ENCODE measurements around the gene JCHAIN. TPM values are rescaled to one million over a fixed set of nuclear protein-coding genes. Genes with fewer than 3 reads are reported as not detected.

The JCHAIN gene
- polyA plus RNA-seq, 1 donor (not counting 4 experiments of a cell fraction or from before 2014, with no cell fraction given), result not detected

DNA sequence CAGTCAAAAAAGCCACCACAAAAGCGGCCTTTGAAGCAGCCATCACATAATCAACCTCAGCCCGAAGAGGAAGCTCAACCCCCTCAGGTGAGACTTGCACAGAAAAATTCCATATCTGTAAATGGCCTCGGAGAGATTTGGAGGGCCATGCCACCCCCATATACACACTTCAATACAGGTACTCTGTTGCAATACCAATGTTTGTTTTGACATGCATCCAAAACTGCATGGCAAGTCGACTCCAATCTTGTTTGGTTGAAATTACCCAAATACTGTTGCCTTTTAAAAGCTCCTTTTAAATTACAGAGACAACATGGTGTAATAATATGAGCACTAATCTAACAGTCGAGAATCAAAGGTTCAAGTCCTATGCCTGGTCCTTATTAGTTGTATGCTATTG, 31.8 kb downstream of the JCHAIN start:
- no peak overlapping the region for H3K4me3 ChIP-seq (ENCODE audit: control insufficient read depth in 2 of 3, extremely low read depth in 1 of 3, insufficient read depth in 2 of 3, low read depth in 1 of 3, low read length in 3 of 3)
- H3K9me3 ChIP-seq (ENCODE audit: control insufficient read depth, low read depth, low read length), result no peaks in the 10 kb centered on the region
- no peaks in the 10 kb centered on the region for H4K20me1 ChIP-seq (ENCODE audit: control insufficient read depth, extremely low read depth, insufficient read depth, low read length)
- no peak overlapping the region for H2AFZ ChIP-seq (ENCODE audit: control insufficient read depth, low read length)
- no peaks in the 10 kb centered on the region for H3K9me1 ChIP-seq (ENCODE audit: control insufficient read depth, extremely low read depth, insufficient read depth, low read length)
- H3K27ac ChIP-seq (ENCODE audit: control insufficient read depth, insufficient read depth, low read length), result no peak overlapping the region
- H3K36me3 ChIP-seq (ENCODE audit: control insufficient read depth in 2 of 2, extremely low read depth in 1 of 2, insufficient read depth in 2 of 2, low read length in 2 of 2), result no peaks in the 10 kb centered on the region
- no peaks in the 10 kb centered on the region for H3K79me2 ChIP-seq (ENCODE audit: control insufficient read depth, insufficient read depth, low read length)
- no peak for DNase-seq (ENCODE audit: low read depth, low spot score)
- no peak for FAIRE-seq
- TF ChIP-seq, protein P1, sequence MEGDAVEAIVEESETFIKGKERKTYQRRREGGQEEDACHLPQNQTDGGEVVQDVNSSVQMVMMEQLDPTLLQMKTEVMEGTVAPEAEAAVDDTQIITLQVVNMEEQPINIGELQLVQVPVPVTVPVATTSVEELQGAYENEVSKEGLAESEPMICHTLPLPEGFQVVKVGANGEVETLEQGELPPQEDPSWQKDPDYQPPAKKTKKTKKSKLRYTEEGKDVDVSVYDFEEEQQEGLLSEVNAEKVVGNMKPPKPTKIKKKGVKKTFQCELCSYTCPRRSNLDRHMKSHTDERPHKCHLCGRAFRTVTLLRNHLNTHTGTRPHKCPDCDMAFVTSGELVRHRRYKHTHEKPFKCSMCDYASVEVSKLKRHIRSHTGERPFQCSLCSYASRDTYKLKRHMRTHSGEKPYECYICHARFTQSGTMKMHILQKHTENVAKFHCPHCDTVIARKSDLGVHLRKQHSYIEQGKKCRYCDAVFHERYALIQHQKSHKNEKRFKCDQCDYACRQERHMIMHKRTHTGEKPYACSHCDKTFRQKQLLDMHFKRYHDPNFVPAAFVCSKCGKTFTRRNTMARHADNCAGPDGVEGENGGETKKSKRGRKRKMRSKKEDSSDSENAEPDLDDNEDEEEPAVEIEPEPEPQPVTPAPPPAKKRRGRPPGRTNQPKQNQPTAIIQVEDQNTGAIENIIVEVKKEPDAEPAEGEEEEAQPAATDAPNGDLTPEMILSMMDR (optimal IDR thresholded peaks at IDR 0.05 in 1 of 3, IDR thresholded peaks at IDR 0.05 in 1 of 3, conservative IDR thresholded peaks at IDR 0.05 in 1 of 3; ENCODE audit: extremely low read depth in 1 of 3, insufficient read depth in 2 of 3, low read length in 3 of 3), result no peak
- no peak for TF ChIP-seq EZH2 (IDR thresholded peaks at IDR 0.05; ENCODE audit: low read length)
- H3K4me2 ChIP-seq (ENCODE audit: control insufficient read depth, extremely low read depth, insufficient read depth, low read depth, low read length), result no peak overlapping the region
- dilution Hi-C loops (cut with MboI; ENCODE audit: extremely low pct_ligation_motif_present, low sequenced_read_pairs), result no loop called here
- H3K4me1 ChIP-seq (ENCODE audit: control insufficient read depth, extremely low read depth, insufficient read depth, low read length), result peaks cover 8% of the 10 kb centered on the region
- no peak overlapping the region for H3K9ac ChIP-seq (ENCODE audit: control insufficient read depth, extremely low read depth, insufficient read depth, low read length)
- no peaks in the 10 kb centered on the region for H3K27me3 ChIP-seq (ENCODE audit: control insufficient read depth, extremely low read depth, insufficient read depth, low read length)

DNA sequence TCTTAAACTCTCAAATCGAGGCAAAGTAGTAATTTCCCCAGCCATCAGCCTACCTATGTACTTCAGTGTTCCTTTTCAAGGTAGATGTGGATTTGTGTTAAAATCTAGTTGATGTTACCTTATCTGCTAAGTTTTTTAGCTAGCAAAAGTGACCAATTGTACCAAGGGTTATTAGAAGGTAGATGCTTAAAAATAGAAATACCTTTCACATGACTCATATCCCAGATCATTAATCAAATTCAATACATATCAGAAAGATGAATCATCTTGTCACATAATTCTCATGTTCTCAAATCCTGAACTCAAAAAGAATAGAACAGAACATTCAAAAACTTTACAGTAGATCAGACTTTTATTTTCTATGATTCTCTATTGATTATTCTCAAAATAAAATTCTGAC, 34.3 kb downstream of the JCHAIN start:
- Histone ChIP-seq H3K4me3 (ENCODE audit: control insufficient read depth in 2 of 3, extremely low read depth in 1 of 3, insufficient read depth in 2 of 3, low read depth in 1 of 3, low read length in 3 of 3) (no peak overlapping the region), H3K79me2 (ENCODE audit: control insufficient read depth, insufficient read depth, low read length) (no peaks in the 10 kb centered on the region), H3K36me3 (ENCODE audit: control insufficient read depth in 2 of 2, extremely low read depth in 1 of 2, insufficient read depth in 2 of 2, low read length in 2 of 2) (no peaks in the 10 kb centered on the region), H3K9me1 (ENCODE audit: control insufficient read depth, extremely low read depth, insufficient read depth, low read length) (no peaks in the 10 kb centered on the region), H3K27ac (ENCODE audit: control insufficient read depth, insufficient read depth, low read length) (no peak overlapping the region), H4K20me1 (ENCODE audit: control insufficient read depth, extremely low read depth, insufficient read depth, low read length) (no peaks in the 10 kb centered on the region), H2AFZ (ENCODE audit: control insufficient read depth, low read length) (no peak overlapping the region), H3K4me1 (ENCODE audit: control insufficient read depth, extremely low read depth, insufficient read depth, low read length) (peaks cover 8% of the 10 kb centered on the region), H3K27me3 (ENCODE audit: control insufficient read depth, extremely low read depth, insufficient read depth, low read length) (no peaks in the 10 kb centered on the region), H3K9ac (ENCODE audit: control insufficient read depth, extremely low read depth, insufficient read depth, low read length) (no peak overlapping the region), H3K9me3 (ENCODE audit: control insufficient read depth, low read depth, low read length) (no peaks in the 10 kb centered on the region), H3K4me2 (ENCODE audit: control insufficient read depth, extremely low read depth, insufficient read depth, low read depth, low read length) (peak overlapping the region; percentile 30)
- dilution Hi-C loops (cut with MboI; ENCODE audit: extremely low pct_ligation_motif_present, low sequenced_read_pairs), result no loop called here
- TF ChIP-seq, protein P1 (optimal IDR thresholded peaks at IDR 0.05 in 1 of 3, IDR thresholded peaks at IDR 0.05 in 1 of 3, conservative IDR thresholded peaks at IDR 0.05 in 1 of 3; ENCODE audit: extremely low read depth in 1 of 3, insufficient read depth in 2 of 3, low read length in 3 of 3), result no peak
- no peak for TF ChIP-seq EZH2 (IDR thresholded peaks at IDR 0.05; ENCODE audit: low read length)
- DNase-seq (ENCODE audit: low read depth, low spot score), result peak; percentile 17
- FAIRE-seq, result peak; percentile 26

Measured in keratinocyte (primary cell).